HepG2 (cell line): Measurements from ENCODE around the gene ZMAT2. TPM values are rescaled to one million over a fixed set of nuclear protein-coding genes. Genes with fewer than 3 reads are reported as not detected.
A peak's percentile ranks its signal among the peaks of the same experiment; 100 is the strongest.

Source experiments
- AHR ChIP-seq: IDR thresholded peaks from 2 replicates; pipeline ENCODE4 v1.6.1; 2018; ENCODE audit warnings: missing genetic modification reagents, missing compliant biosample characterization
- ELF4 ChIP-seq: sonication (generic); formaldehyde crosslinking; IDR thresholded peaks from 2 replicates; pipeline ENCODE4 v1.5.0; 2020; ENCODE audit warnings: missing genetic modification reagents, mild to moderate bottlenecking, moderate library complexity, borderline replicate concordance
- ISX ChIP-seq: sonication (generic); formaldehyde crosslinking; conservative IDR thresholded peaks from 2 replicates; pipeline ENCODE4 v1.5.0; 2020; ENCODE audit warnings: missing genetic modification reagents
- SRF ChIP-seq: IDR thresholded peaks from 2 replicates; pipeline ENCODE4 v1.6.1; 2011; ENCODE audit warnings: mild to moderate bottlenecking, low read depth, low read length, moderate library complexity
- TBX2 ChIP-seq: sonication (generic); formaldehyde crosslinking; IDR thresholded peaks from 2 replicates; pipeline ENCODE4 v1.5.0; 2020; ENCODE audit warnings: missing genetic modification reagents, mild to moderate bottlenecking, borderline replicate concordance
- YY1 ChIP-seq: IDR thresholded peaks from 2 replicates; pipeline ENCODE4 v1.6.1; 2011; ENCODE audit warnings: low read length, low read depth, moderate library complexity, mild to moderate bottlenecking; ENCODE audit not compliant: insufficient read depth, insufficient replicate concordance
- ZNF138 ChIP-seq: sonication (generic); formaldehyde crosslinking; IDR thresholded peaks from 2 replicates; pipeline ENCODE4 v1.5.0; 2020; ENCODE audit warnings: mild to moderate bottlenecking, low read depth, missing genetic modification reagents
- ZNF333 ChIP-seq: sonication (generic); formaldehyde crosslinking; IDR thresholded peaks from 2 replicates; pipeline ENCODE4 v1.4.0; 2020; ENCODE audit warnings: mild to moderate bottlenecking, missing genetic modification reagents, borderline replicate concordance
- ZSCAN9 ChIP-seq: IDR thresholded peaks from 2 replicates; pipeline ENCODE4 v1.6.1; 2016; ENCODE audit warnings: borderline replicate concordance
- polyA plus RNA-seq, 8 experiments: library from polyadenylated mRNA; depleted of rRNA in 3 of 8; stranded (reverse) in 7 of 8; unstranded in 1 of 8; fragments of >200 nt; fragmentation: Illumina TruSeq in 4 of 8; extraction: Trizol in 4 of 8; gene quantifications; 2 replicates each; pipeline versions ENCODE4 v1.2.1 to v1.2.3, GENCODE V29; 2011 to 2016; ENCODE audit warnings: low read depth in 4 of 8, missing spikeins in 1 of 8, mixed read lengths in 1 of 8; ENCODE audit not compliant: insufficient read depth in 1 of 8
- total RNA-seq, 5 experiments: library from RNA; depleted of rRNA; stranded (reverse); fragments of >200 nt; fragmentation: Illumina TruSeq; extraction: Trizol; gene quantifications; 2 replicates each; pipeline ENCODE4 v1.2.3, GENCODE V29; 2016; ENCODE audit warnings: low read depth in 1 of 5
- TF ChIP-seq, protein P1 (sequence below): sonication (generic); formaldehyde crosslinking; IDR thresholded peaks from 2 replicates; pipeline ENCODE4 v1.4.0; 2020; ENCODE audit warnings: low read depth, missing genetic modification reagents
- TF ChIP-seq, protein P2 (sequence below): sonication (generic); formaldehyde crosslinking; IDR thresholded peaks from 2 replicates; pipeline ENCODE4 v1.4.0; 2020; ENCODE audit warnings: missing genetic modification reagents
- TF ChIP-seq, protein P3 (sequence below): sonication (generic); IDR thresholded peaks from 2 replicates; pipeline ENCODE4 v1.6.1; 2016; ENCODE audit warnings: low read depth, borderline replicate concordance
- TF ChIP-seq, protein P4 (sequence below): IDR thresholded peaks from 2 replicates; pipeline ENCODE4 v1.6.1; 2018; ENCODE audit warnings: missing genetic modification reagents, mild to moderate bottlenecking, missing compliant biosample characterization
- TF ChIP-seq, protein P5 (sequence below): sonication (generic); formaldehyde crosslinking; IDR thresholded peaks from 2 replicates; pipeline ENCODE4 v1.4.0; 2020; ENCODE audit warnings: mild to moderate bottlenecking, low read depth, missing genetic modification reagents
- TF ChIP-seq, protein P6 (sequence below): sonication (generic); formaldehyde crosslinking; IDR thresholded peaks from 2 replicates; pipeline ENCODE4 v1.8.0; 2023; ENCODE audit warnings: mild to moderate bottlenecking, missing genetic modification reagents

ZMAT2 gene
- total and polyA plus RNA-seq, 2 of the 13 experiments (the other 11 are each of a cell fraction or from before 2014, with no cell fraction given) = 35.4 to 92.8 TPM

DNA sequence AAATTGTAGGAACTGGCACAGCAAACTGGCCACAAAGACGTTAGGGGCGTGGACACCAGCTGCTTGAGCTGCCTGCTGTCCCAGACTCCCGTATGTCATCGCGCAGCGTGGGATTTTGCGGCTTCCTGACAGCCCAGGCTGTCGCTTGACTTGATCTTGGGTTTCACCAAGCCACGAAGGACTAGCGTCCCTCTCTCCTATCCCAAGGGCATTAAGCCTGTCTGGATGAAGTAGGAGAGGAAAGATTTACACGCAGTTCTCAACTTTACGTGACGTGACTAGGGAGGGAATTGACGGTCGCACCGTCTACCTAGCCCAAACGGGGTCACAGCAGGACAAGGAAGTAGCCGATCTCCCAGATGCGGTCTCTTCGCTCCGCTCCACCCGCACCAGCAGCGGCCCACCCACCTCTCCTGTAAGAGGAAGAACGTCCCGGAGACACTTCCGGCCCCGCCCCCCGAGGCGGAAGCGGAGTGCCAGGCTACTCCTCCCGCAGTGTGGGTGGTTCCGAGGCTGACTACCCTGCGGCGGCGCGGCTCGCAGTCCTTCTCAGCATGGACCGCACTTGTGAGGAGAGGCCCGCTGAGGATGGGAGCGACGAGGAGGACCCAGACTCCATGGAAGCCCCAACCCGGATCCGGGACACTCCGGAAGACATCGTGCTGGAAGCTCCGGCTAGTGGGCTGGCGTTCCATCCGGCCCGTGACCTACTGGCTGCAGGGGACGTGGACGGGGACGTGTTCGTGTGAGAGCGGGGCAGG lies 35.7 kb upstream of the ZMAT2 start, which contains the start of gene WDR55 (continued):
- TF ChIP-seq, protein P1, sequence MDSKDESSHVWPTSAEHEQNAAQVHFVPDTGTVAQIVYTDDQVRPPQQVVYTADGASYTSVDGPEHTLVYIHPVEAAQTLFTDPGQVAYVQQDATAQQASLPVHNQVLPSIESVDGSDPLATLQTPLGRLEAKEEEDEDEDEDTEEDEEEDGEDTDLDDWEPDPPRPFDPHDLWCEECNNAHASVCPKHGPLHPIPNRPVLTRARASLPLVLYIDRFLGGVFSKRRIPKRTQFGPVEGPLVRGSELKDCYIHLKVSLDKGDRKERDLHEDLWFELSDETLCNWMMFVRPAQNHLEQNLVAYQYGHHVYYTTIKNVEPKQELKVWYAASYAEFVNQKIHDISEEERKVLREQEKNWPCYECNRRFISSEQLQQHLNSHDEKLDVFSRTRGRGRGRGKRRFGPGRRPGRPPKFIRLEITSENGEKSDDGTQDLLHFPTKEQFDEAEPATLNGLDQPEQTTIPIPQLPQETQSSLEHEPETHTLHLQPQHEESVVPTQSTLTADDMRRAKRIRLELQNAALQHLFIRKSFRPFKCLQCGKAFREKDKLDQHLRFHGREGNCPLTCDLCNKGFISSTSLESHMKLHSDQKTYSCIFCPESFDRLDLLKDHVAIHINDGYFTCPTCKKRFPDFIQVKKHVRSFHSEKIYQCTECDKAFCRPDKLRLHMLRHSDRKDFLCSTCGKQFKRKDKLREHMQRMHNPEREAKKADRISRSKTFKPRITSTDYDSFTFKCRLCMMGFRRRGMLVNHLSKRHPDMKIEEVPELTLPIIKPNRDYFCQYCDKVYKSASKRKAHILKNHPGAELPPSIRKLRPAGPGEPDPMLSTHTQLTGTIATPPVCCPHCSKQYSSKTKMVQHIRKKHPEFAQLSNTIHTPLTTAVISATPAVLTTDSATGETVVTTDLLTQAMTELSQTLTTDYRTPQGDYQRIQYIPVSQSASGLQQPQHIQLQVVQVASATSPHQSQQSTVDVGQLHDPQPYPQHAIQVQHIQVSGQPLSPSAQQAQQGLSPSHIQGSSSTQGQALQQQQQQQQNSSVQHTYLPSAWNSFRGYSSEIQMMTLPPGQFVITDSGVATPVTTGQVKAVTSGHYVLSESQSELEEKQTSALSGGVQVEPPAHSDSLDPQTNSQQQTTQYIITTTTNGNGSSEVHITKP (CRISPR knock-in tag) = peak; percentile 64; the same call in 1 of the 2 replicates
- TF ChIP-seq ZSCAN9 (CRISPR knock-in tag) (peak; percentile 42; the same call in 1 of the 2 replicates), ELF4 (peak; percentile 87; the same call in 1 of the 2 replicates), ZNF138 (CRISPR knock-in tag) (0 out of 2 replicates have a peak, but pooled peaks have one; percentile 37), YY1 (peak; percentile 49), TBX2 (peak; percentile 80), ZNF333 (peak; percentile 54; the same call in 1 of the 2 replicates), ISX (no peak), AHR (0 out of 2 replicates have a peak, but pooled peaks have one; percentile 72), SRF (no peak)
- TF ChIP-seq, protein P2, sequence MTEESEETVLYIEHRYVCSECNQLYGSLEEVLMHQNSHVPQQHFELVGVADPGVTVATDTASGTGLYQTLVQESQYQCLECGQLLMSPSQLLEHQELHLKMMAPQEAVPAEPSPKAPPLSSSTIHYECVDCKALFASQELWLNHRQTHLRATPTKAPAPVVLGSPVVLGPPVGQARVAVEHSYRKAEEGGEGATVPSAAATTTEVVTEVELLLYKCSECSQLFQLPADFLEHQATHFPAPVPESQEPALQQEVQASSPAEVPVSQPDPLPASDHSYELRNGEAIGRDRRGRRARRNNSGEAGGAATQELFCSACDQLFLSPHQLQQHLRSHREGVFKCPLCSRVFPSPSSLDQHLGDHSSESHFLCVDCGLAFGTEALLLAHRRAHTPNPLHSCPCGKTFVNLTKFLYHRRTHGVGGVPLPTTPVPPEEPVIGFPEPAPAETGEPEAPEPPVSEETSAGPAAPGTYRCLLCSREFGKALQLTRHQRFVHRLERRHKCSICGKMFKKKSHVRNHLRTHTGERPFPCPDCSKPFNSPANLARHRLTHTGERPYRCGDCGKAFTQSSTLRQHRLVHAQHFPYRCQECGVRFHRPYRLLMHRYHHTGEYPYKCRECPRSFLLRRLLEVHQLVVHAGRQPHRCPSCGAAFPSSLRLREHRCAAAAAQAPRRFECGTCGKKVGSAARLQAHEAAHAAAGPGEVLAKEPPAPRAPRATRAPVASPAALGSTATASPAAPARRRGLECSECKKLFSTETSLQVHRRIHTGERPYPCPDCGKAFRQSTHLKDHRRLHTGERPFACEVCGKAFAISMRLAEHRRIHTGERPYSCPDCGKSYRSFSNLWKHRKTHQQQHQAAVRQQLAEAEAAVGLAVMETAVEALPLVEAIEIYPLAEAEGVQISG (CRISPR knock-in tag) = peak; percentile 97
- TF ChIP-seq, protein P3, sequence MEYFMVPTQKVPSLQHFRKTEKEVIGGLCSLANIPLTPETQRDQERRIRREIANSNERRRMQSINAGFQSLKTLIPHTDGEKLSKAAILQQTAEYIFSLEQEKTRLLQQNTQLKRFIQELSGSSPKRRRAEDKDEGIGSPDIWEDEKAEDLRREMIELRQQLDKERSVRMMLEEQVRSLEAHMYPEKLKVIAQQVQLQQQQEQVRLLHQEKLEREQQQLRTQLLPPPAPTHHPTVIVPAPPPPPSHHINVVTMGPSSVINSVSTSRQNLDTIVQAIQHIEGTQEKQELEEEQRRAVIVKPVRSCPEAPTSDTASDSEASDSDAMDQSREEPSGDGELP = peak; percentile 34
- TF ChIP-seq, protein P4, sequence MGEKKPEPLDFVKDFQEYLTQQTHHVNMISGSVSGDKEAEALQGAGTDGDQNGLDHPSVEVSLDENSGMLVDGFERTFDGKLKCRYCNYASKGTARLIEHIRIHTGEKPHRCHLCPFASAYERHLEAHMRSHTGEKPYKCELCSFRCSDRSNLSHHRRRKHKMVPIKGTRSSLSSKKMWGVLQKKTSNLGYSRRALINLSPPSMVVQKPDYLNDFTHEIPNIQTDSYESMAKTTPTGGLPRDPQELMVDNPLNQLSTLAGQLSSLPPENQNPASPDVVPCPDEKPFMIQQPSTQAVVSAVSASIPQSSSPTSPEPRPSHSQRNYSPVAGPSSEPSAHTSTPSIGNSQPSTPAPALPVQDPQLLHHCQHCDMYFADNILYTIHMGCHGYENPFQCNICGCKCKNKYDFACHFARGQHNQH (CRISPR knock-in tag) = peak; percentile 57
- TF ChIP-seq, protein P5, sequence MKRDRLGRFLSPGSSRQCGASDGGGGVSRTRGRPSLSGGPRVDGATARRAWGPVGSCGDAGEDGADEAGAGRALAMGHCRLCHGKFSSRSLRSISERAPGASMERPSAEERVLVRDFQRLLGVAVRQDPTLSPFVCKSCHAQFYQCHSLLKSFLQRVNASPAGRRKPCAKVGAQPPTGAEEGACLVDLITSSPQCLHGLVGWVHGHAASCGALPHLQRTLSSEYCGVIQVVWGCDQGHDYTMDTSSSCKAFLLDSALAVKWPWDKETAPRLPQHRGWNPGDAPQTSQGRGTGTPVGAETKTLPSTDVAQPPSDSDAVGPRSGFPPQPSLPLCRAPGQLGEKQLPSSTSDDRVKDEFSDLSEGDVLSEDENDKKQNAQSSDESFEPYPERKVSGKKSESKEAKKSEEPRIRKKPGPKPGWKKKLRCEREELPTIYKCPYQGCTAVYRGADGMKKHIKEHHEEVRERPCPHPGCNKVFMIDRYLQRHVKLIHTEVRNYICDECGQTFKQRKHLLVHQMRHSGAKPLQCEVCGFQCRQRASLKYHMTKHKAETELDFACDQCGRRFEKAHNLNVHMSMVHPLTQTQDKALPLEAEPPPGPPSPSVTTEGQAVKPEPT (CRISPR knock-in tag) = no peak
- TF ChIP-seq, protein P6, sequence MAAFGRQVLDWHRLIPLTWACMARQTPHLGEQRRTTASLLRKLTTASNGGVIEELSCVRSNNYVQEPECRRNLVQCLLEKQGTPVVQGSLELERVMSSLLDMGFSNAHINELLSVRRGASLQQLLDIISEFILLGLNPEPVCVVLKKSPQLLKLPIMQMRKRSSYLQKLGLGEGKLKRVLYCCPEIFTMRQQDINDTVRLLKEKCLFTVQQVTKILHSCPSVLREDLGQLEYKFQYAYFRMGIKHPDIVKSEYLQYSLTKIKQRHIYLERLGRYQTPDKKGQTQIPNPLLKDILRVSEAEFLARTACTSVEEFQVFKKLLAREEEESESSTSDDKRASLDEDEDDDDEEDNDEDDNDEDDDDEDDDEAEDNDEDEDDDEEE (CRISPR knock-in tag) = peak; percentile 80
